Measurements from ENCODE around the gene DLGAP5.

DLGAP5 gene

GRCh38 chr14:55121628-55122439 lies 69.6 kb downstream of the DLGAP5 start:
- TF ChIP-seq FOXA1 (IDR thresholded peaks at IDR 0.05) (no peak), ARNT (IDR thresholded peaks at IDR 0.05) (no peak), FOXM1 (IDR thresholded peaks at IDR 0.05; ENCODE audit: borderline replicate concordance) (no peak)
- CTCF ChIA-PET = interaction anchor here (0.6 to 1.3 kb wide), 2 partner anchors 10 to 12 kb away, joined by 3 read pairs; no protein-coding TSS in a partner anchor
- DNase-seq (ENCODE audit: extremely low spot score) = no peak
- POLR2A ChIA-PET = interaction anchor here (0.5 kb wide), 1 partner anchor 86 kb away, joined by 3 read pairs; no protein-coding TSS in a partner anchor

GRCh38 chr14:55120571-55121495 lies 70.6 kb downstream of the DLGAP5 start:
- POLR2A ChIA-PET = no interaction called here
- no peak for TF ChIP-seq SP1 (IDR thresholded peaks at IDR 0.05)
- TF ChIP-seq BHLHE40 (IDR thresholded peaks at IDR 0.05; ENCODE audit: borderline replicate concordance) = no peak
- DNase-seq (ENCODE audit: extremely low spot score) = no peak
- CTCF ChIA-PET = interaction anchor here (0.8 to 0.9 kb wide), 2 partner anchors 13 to 29 kb away, joined by 4 to 6 read pairs; no protein-coding TSS in a partner anchor

GRCh38 chr14:55118761-55119160 lies 72.6 kb downstream of the DLGAP5 start:
- ChIA-PET POLR2A (interaction anchor here (1.2 kb wide), 1 partner anchor 67 kb away, joined by 5 read pairs; the partner anchor contains the start of gene MAPK1IP1L), CTCF (interaction anchor here (0.9 kb wide), 1 partner anchor 29 kb away, joined by 4 read pairs; no protein-coding TSS in a partner anchor)
- TF ChIP-seq FOXA1 (IDR thresholded peaks at IDR 0.05) = no peak
- TF ChIP-seq FOXM1 (IDR thresholded peaks at IDR 0.05; ENCODE audit: borderline replicate concordance) = no peak
- no peak for DNase-seq (ENCODE audit: extremely low spot score)

- TF ChIP-seq ELF4 (IDR thresholded peaks at IDR 0.05) = no peak
- no peak for TF ChIP-seq TARDBP (IDR thresholded peaks at IDR 0.05)
- no peak for TF ChIP-seq CTBP1 (IDR thresholded peaks at IDR 0.05; ENCODE audit: borderline replicate concordance)
- no peak for TF ChIP-seq SP1 (IDR thresholded peaks at IDR 0.05)
- TF ChIP-seq SUZ12 (IDR thresholded peaks at IDR 0.05) = no peak
- no peak for TF ChIP-seq L3MBTL2 (conservative IDR thresholded peaks at IDR 0.05)
- no peak for TF ChIP-seq PKNOX1 (IDR thresholded peaks at IDR 0.05)
- no peak for TF ChIP-seq FOXA1 (IDR thresholded peaks at IDR 0.05)
- no peak for TF ChIP-seq BHLHE40 (IDR thresholded peaks at IDR 0.05; ENCODE audit: borderline replicate concordance)
- no peak for TF ChIP-seq FOXM1 (IDR thresholded peaks at IDR 0.05; ENCODE audit: borderline replicate concordance)
- TF ChIP-seq ZNF384 (IDR thresholded peaks at IDR 0.05) = no peak
- TF ChIP-seq ARNT (IDR thresholded peaks at IDR 0.05) = no peak
- no peak for TF ChIP-seq HDGF (IDR thresholded peaks at IDR 0.05; ENCODE audit: borderline replicate concordance)
- TF ChIP-seq FOXK2 (IDR thresholded peaks at IDR 0.05) = no peak
- no peak for TF ChIP-seq NFRKB (IDR thresholded peaks at IDR 0.05)
- no peak for TF ChIP-seq LEF1 (IDR thresholded peaks at IDR 0.05; ENCODE audit: borderline replicate concordance)
- DNase-seq (ENCODE audit: extremely low spot score) = no peak
- POLR2A ChIA-PET = interaction anchor here (1.1 to 1.9 kb wide), 2 partner anchors 10 to 12 kb away, joined by 3 to 6 read pairs; no protein-coding TSS in a partner anchor
- CTCF ChIA-PET = interaction anchor here (0.9 kb wide), 1 partner anchor 28 kb away, joined by 4 read pairs; no protein-coding TSS in a partner anchor
Observed at GRCh38 chr14:55117803-55118441, 73.5 kb downstream of the DLGAP5 start.

DNA sequence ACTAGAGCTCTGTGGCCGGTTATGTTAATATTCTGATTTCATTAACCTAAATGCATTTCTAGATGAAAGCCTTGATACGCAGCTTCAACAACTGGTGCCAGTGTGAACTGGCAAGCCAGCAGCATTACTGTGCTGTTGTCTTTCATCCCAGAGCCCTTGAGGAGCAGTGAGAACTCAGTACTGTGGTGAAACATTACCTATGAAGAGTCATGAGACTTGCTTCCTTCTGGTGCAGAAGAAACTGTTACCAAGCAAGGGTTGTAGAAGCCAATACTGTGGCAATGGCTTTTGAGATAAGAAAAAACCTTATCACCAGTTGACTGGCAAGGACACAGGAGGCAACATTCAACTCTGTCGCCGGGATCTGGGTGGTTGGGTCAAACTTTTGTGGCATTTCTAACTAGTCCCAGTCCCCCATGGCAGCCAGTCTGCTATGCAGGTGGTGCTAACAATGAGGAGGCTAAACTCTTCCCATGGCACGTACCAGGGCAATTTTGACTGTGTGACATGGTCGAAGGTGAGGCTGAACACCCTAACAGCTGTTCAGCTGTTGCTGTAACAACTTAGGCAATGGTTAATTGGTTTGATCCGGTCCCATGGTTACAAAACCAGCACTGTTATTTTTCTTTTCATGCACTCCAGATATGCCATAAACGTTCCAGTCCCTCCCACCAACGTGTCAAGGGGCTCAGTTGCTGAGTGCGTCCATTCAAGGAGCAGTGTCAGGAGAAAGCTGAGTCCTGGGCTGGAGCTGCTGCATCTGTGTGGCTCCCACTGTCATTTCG lies 74.9 kb downstream of the DLGAP5 start:
- ChIA-PET CTCF (interaction anchor here (0.6 to 1.2 kb wide), 2 partner anchors 21 to 52 kb away, joined by 3 read pairs; no protein-coding TSS in a partner anchor), POLR2A (interaction anchor here (1.1 to 1.9 kb wide), 2 partner anchors 8 to 13 kb away, joined by 3 to 6 read pairs; no protein-coding TSS in a partner anchor)
- TF ChIP-seq HDGF (IDR thresholded peaks at IDR 0.05; ENCODE audit: borderline replicate concordance) (no peak), SUZ12 (IDR thresholded peaks at IDR 0.05) (no peak), FOXK2 (IDR thresholded peaks at IDR 0.05) (no peak), SP1 (IDR thresholded peaks at IDR 0.05) (no peak), BHLHE40 (IDR thresholded peaks at IDR 0.05; ENCODE audit: borderline replicate concordance) (no peak)
- DNase-seq (ENCODE audit: extremely low spot score) = no peak

DNA sequence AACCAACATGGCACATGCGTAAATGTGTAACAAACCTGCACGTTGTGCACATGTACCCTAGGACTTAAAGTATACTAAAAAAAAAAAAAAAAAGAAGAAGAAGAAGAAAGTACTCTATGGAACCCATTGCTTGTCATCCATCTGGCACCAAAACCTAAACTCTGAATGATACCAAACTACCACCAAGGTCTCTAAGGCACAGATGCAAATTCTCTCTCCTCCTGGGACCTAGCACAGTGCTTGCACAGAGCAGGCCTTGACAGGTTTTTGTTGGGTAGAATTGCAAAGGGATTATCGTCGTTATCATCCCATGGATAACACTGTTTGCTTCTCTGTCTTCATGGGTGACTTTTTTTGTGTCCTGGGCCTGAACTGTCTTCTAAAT lies 75.5 kb downstream of the DLGAP5 start:
- ChIA-PET CTCF (interaction anchor here (1.2 kb wide), 1 partner anchor 22 kb away, joined by 3 read pairs; no protein-coding TSS in a partner anchor), POLR2A (no interaction called here)
- no peak for DNase-seq (ENCODE audit: extremely low spot score)
- TF ChIP-seq PKNOX1 (IDR thresholded peaks at IDR 0.05) (no peak), TARDBP (IDR thresholded peaks at IDR 0.05) (no peak), SUZ12 (IDR thresholded peaks at IDR 0.05) (no peak), CTBP1 (IDR thresholded peaks at IDR 0.05; ENCODE audit: borderline replicate concordance) (no peak)
